Stomach (tissue), 4 donors: ENCODE results near the gene BRD2.

Experiments
- EP300 ChIP-seq: sonication (generic); formaldehyde crosslinking; IDR thresholded peaks from one replicate; pipeline ENCODE4 v1.6.1; 2017; ENCODE audit warnings: antibody characterized with exemption
- POLR2A ChIP-seq, 4 donors: fragments of 450-650 bp; IDR thresholded peaks; one replicate each; pipeline ENCODE4 v1.6.1; 2016; ENCODE audit warnings: antibody characterized with exemption in 4 of 4, control low read depth in 2 of 4, mild to moderate bottlenecking in 1 of 4, moderate library complexity in 1 of 4
- POLR2AphosphoS5 ChIP-seq, 3 donors: sonication (generic); formaldehyde crosslinking; IDR thresholded peaks; one replicate each; pipeline ENCODE4 v1.6.1; 2016; ENCODE audit warnings: antibody characterized with exemption in 3 of 3
- TF ChIP-seq, protein P1 (sequence below), 7 experiments: fragments of 450-650 bp in 4 of 7; fragments of 200-600 bp in 3 of 7; sonication (generic) in 3 of 7; IDR thresholded peaks; one replicate each; pipeline ENCODE4 v1.5.1; 2016 to 2019; ENCODE audit warnings: antibody characterized with exemption in 7 of 7, control low read depth in 2 of 7, mild to moderate bottlenecking in 1 of 7

DNA sequence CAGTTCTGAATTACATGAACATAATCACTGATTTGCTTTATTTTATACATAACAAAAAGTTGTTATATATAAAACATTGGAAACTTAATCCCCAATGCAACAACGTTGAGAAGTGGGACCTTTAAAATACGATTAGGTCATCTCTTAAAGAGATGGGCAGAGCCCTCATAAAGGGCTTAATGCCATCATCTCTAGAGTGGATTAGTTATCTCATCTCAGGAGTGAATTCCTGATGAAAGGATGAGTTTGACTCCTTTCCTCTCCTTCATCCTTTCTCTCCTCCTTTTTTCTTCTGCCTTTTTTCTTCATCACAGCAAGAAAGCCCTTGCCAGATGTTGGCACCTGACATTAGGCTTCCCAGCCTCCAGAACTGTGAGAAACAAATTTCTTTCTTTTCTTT, 27.1 kb downstream of the BRD2 start:
- TF ChIP-seq POLR2AphosphoS5 (IDR thresholded peaks at IDR 0.05) (no peak), EP300 (no peak), POLR2A (IDR thresholded peaks at IDR 0.05) (no peak)
- TF ChIP-seq, protein P1, sequence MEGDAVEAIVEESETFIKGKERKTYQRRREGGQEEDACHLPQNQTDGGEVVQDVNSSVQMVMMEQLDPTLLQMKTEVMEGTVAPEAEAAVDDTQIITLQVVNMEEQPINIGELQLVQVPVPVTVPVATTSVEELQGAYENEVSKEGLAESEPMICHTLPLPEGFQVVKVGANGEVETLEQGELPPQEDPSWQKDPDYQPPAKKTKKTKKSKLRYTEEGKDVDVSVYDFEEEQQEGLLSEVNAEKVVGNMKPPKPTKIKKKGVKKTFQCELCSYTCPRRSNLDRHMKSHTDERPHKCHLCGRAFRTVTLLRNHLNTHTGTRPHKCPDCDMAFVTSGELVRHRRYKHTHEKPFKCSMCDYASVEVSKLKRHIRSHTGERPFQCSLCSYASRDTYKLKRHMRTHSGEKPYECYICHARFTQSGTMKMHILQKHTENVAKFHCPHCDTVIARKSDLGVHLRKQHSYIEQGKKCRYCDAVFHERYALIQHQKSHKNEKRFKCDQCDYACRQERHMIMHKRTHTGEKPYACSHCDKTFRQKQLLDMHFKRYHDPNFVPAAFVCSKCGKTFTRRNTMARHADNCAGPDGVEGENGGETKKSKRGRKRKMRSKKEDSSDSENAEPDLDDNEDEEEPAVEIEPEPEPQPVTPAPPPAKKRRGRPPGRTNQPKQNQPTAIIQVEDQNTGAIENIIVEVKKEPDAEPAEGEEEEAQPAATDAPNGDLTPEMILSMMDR (IDR thresholded peaks at IDR 0.05) = no peak
